GM18909 (cell line): ENCODE data around the gene MGAT4D.
A peak's percentile ranks its signal among the peaks of the same experiment; 100 is the strongest.
"Not testable (repeated sequence)": the region's sequence is repeated elsewhere in the genome, so short reads cannot be mapped to it uniquely, and the experiment has no call there.

Experiments
- ATAC-seq: cut with Tn5 transposase; IDR thresholded peaks from one replicate; pipeline ENCODE4 v1.9.1; 2021; ENCODE audit warnings: mild to moderate bottlenecking; ENCODE audit not compliant: unreplicated experiment, poor library complexity

MGAT4D gene

GRCh38 chr4:140444347-140444746, 53.7 kb downstream of the MGAT4D start:
- not testable (repeated sequence) for ATAC-seq

- no peak for ATAC-seq
These were observed 58.4 kb downstream of the MGAT4D start for GRCh38 chr4:140439644-140440142.

DNA sequence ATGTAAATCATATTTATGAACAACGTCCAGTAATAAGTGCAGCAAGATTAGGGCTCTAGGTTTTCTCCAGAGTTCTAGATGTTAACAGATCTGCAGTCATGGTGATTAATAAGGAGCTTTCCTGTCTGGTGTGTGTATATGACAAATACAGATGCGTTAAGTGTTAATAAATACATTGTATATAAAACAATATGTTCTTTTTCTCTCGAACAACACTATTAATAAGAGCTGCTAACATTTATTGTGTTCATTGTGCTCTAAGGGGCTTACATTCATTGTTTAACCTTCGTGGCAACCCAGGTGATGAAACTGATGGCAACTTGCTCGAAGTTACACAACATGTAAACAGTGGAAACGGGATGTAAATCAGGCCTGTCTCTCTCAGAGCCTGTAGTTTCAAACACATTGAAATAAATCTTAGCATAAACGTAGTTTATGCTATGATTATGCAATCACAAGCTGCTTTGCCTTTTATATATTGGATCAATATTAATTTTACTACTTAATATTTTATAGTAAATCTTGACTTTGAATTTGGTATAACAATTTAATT, 70.1 kb downstream of the MGAT4D start:
- no peak for ATAC-seq

GRCh38 chr4:140427106-140427918, 70.8 kb downstream of the MGAT4D start, which contains the start of gene CLGN:
CLGN (minus strand) TSS chr4:140427648; CDS start chr4:140413078, 14,570 bp downstream.
- peak; percentile 91 for ATAC-seq

DNA sequence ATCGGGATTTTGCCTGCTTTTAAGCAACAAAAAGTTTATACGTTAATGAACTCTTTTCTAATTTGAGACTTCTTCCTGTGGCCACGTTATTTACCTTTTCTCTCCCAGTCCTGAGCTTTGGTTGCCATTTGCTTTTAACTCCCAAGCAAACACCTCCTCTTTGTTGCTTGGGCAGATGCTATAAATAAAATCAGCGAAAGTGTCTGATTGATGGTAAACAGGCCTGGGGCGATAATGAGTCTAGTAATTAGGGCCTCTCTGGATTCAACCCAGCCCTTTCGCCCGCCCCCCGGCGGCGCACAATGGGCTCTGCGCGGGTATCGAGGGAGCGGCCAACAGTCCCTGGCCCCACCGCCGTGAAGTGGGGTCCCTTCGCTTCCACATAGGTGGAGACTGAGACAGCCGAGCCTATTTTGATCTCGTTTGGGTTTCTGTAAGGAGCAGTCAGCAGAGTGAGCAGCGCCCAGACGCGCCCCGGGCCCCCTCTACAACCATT, 71.4 kb downstream of the MGAT4D start:
- ATAC-seq = peak; percentile 16

DNA sequence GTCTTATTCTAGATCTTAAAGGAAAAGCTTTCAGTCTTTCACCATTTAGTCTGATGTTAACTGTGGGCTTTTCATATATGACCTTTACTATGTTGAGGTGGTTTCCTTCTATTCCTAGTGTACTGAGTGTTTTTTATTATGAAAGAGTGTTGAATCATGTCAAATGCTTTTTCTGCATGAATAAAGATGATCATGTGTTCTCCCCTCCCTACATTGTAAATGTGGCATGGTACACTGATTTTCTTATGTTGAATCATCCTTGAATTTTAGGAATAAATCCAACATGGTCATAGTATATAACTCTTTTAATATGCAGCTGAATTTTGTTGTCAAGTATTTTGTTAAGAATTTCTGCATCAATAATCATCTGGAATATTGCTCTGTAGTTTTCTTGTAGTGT, 75.0 kb downstream of the MGAT4D start:
- ATAC-seq = no peak

- ATAC-seq = not testable (repeated sequence)
These were observed 84.7 kb downstream of the MGAT4D start for GRCh38 chr4:140413130-140413969.

DNA sequence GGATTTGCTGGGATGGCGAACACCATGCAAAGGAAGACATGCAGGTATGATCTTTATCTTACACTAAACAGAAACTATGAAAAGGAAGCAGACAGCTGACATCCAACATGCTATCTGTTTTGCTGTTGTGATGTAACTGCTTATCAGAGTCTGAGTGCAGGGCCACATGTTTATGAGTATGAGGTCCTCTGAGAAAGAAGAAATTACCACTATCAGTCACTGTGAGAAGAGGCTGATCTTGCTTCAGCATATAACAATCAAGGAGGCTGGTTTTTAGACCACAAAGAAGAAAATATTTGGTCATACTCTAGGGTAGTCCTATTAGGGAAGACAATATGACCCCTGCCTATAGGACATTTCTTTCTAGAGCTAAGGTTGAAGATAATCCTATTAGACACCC, 89.1 kb downstream of the MGAT4D start:
- ATAC-seq = no peak

- ATAC-seq = no peak
These were observed 91.8 kb downstream of the MGAT4D start for GRCh38 chr4:140406292-140406691.

DNA sequence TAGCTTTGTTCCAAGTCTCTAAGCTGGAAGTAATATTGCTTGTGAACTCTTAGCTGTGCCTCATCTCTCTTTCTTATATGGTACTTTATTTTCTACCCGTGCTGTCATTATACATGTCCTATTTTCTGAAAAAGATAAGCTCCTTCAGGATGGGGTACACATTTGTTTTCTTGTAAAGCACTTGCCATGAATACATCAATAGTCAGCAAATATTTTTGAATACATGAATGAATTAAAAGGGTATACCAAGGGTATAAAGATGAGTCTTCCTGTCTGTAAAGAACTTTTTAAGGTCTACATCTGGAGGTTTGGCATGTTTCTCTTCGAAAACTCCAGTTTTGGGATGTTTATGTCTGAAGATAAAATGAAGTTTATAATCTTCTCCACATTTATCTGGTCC, 98.0 kb downstream of the MGAT4D start:
- ATAC-seq = no peak

- ATAC-seq = no peak
These were observed 102.4 kb downstream of the MGAT4D start for GRCh38 chr4:140395668-140396067.
